ENCODE data around the gene SLC5A3. TPM values are rescaled to one million over a fixed set of nuclear protein-coding genes. Genes with fewer than 3 reads are reported as not detected.

Gene SLC5A3
- total RNA-seq, 2 experiments from 2014 or later, result 22.2 to 31.5 TPM

- H3K4me2 ChIP-seq (ENCODE audit: low read length), result no peak overlapping the region
- no peak overlapping the region for H3K27ac ChIP-seq (ENCODE audit: low read depth, low read length, poor library complexity, severe bottlenecking)
- H3K4me3 ChIP-seq (ENCODE audit: low read depth, low read length, poor library complexity, severe bottlenecking), result no peak overlapping the region
- H3K9me3 ChIP-seq (ENCODE audit: low read length), result no peaks in the 10 kb centered on the region
- no peaks in the 10 kb centered on the region for H3K4me1 ChIP-seq (ENCODE audit: insufficient read depth, low read length, poor library complexity, severe bottlenecking)
- no peaks in the 10 kb centered on the region for H3K9me2 ChIP-seq (ENCODE audit: insufficient read depth, low read length)
- H3K36me3 ChIP-seq (ENCODE audit: insufficient read depth, low read length), result no peaks in the 10 kb centered on the region; the same call in 1 of the 2 replicates
- H4K20me1 ChIP-seq (ENCODE audit: insufficient read depth, low read length), result no peaks in the 10 kb centered on the region
- ChIA-PET CTCF (ENCODE audit: unreplicated experiment) (no interaction called here), POLR2A (no interaction called here)
- TF ChIP-seq EZH2phosphoT487 (IDR thresholded peaks at IDR 0.05; ENCODE audit: borderline replicate concordance, low read depth, low read length) (no peak), CTCF (conservative IDR thresholded peaks at IDR 0.05; ENCODE audit: low read length) (no peak)
- intact Hi-C loops (cut with micrococcal nuclease; ENCODE audit: unreplicated experiment), result no loop called here
- H3K79me2 ChIP-seq (ENCODE audit: insufficient read depth, low read depth, low read length), result peaks cover 8% of the 10 kb centered on the region; the same call in 1 of the 2 replicates
- DNase-seq (ENCODE audit: low spot score), result no peak
- BruUV-seq (replicated peaks), result no TSS peak
- H2AFZ ChIP-seq (ENCODE audit: low read length), result no peak overlapping the region
These were observed 35.7 kb downstream of the SLC5A3 start for GRCh38 chr21:34109075-34109474.

GRCh38 chr21:34110594-34111202 is 37.3 kb downstream of the SLC5A3 start:
- H4K20me1 ChIP-seq (ENCODE audit: insufficient read depth, low read length), result no peaks in the 10 kb centered on the region
- CTCF ChIA-PET (ENCODE audit: unreplicated experiment), result no interaction called here
- BruUV-seq (replicated peaks), result no TSS peak
- H3K9me2 ChIP-seq (ENCODE audit: insufficient read depth, low read length), result no peaks in the 10 kb centered on the region
- no peaks in the 10 kb centered on the region for H3K9me3 ChIP-seq (ENCODE audit: low read length)
- H3K36me3 ChIP-seq (ENCODE audit: insufficient read depth, low read length), result no peaks in the 10 kb centered on the region
- no peak overlapping the region for H3K4me3 ChIP-seq (ENCODE audit: low read depth, low read length, poor library complexity, severe bottlenecking)
- H3K27ac ChIP-seq (ENCODE audit: low read depth, low read length, poor library complexity, severe bottlenecking), result no peak overlapping the region
- no peaks in the 10 kb centered on the region for H3K4me1 ChIP-seq (ENCODE audit: insufficient read depth, low read length, poor library complexity, severe bottlenecking)
- DNase-seq (ENCODE audit: low spot score), result no peak
- peaks cover 8% of the 10 kb centered on the region; the same call in 1 of the 2 replicates for H3K79me2 ChIP-seq (ENCODE audit: insufficient read depth, low read depth, low read length)
- H3K4me2 ChIP-seq (ENCODE audit: low read length), result no peak overlapping the region
- TF ChIP-seq EZH2phosphoT487 (IDR thresholded peaks at IDR 0.05; ENCODE audit: borderline replicate concordance, low read depth, low read length) (no peak), CTCF (conservative IDR thresholded peaks at IDR 0.05; ENCODE audit: low read length) (no peak)
- no peak overlapping the region for H2AFZ ChIP-seq (ENCODE audit: low read length)
- intact Hi-C loops (cut with micrococcal nuclease; ENCODE audit: unreplicated experiment), result no loop called here
- POLR2A ChIA-PET, result interaction anchor here (0.7 kb wide), 1 partner anchor 35 kb away, joined by 4 read pairs; no protein-coding TSS in a partner anchor

GRCh38 chr21:34112316-34113033 is 39.1 kb downstream of the SLC5A3 start:
- Histone ChIP-seq H3K4me3 (ENCODE audit: low read depth, low read length, poor library complexity, severe bottlenecking) (no peak overlapping the region), H3K4me2 (ENCODE audit: low read length) (no peak overlapping the region), H3K27ac (ENCODE audit: low read depth, low read length, poor library complexity, severe bottlenecking) (no peak overlapping the region), H3K4me1 (ENCODE audit: insufficient read depth, low read length, poor library complexity, severe bottlenecking) (no peaks in the 10 kb centered on the region), H2AFZ (ENCODE audit: low read length) (no peak overlapping the region), H3K36me3 (ENCODE audit: insufficient read depth, low read length) (no peaks in the 10 kb centered on the region), H3K79me2 (ENCODE audit: insufficient read depth, low read depth, low read length) (no peaks in the 10 kb centered on the region), H4K20me1 (ENCODE audit: insufficient read depth, low read length) (no peaks in the 10 kb centered on the region), H3K9me2 (ENCODE audit: insufficient read depth, low read length) (no peaks in the 10 kb centered on the region), H3K9me3 (ENCODE audit: low read length) (no peaks in the 10 kb centered on the region)
- ChIA-PET CTCF (ENCODE audit: unreplicated experiment) (no interaction called here), POLR2A (interaction anchor here (1.0 kb wide), 1 partner anchor 14 kb away, joined by 3 read pairs; no protein-coding TSS in a partner anchor)
- no peak for TF ChIP-seq CTCF (conservative IDR thresholded peaks at IDR 0.05; ENCODE audit: low read length)
- DNase-seq (ENCODE audit: low spot score), result no peak
- intact Hi-C loops (cut with micrococcal nuclease; ENCODE audit: unreplicated experiment), result no loop called here
- no TSS peak for BruUV-seq (replicated peaks)

All from OCI-LY7 (cell line).